Suppressor macrophage (primary cell): ENCODE results near the gene JDP2.

Experiments
- DNase-seq, 4 experiments: peaks; one replicate each; pipeline ENCODE4 v3.0.0-alpha.2; 2020 to 2022

Gene JDP2

DNA sequence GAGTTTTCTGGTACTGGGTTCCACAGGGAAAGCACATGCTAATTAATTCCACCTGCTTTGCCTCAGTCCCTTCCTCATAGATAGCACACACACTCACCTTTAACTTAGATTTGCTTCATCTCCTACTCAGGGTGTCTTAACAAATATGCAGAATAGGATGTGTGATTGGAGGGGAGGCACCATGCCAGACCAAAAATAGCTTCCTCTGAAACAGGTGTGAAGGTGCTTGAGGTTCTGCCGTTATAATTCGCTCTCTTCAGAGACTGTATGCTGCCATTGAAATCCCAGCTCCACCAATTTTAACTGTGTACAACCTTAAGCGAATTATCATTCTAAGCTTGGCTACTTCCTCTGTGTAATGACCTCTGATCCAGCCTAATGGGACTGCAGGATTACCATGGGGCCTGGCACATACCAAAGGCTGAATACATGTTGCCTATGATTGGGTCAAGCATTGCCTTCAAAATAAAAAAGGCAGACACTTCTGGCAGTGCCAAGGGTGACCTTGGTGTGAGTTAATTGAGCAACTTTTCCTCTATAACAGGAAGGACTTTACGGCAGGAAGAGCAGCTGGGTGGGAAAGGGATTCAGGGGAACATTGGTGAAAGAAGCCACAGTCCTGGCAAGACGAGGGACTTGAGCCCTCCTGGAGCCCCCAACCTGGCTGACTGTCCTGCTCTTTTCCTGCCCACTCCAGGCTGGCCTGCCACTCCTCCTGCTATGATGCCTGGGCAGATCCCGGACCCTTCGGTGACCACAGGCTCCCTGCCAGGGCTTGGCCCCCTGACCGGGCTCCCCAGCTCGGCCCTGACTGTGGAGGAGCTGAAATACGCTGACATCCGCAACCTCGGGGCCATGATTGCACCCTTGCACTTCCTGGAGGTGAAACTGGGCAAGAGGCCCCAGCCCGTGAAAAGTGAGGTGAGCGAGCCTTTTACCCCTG, 9.7 kb downstream of the JDP2 start:
- DNase-seq = no peak

DNA sequence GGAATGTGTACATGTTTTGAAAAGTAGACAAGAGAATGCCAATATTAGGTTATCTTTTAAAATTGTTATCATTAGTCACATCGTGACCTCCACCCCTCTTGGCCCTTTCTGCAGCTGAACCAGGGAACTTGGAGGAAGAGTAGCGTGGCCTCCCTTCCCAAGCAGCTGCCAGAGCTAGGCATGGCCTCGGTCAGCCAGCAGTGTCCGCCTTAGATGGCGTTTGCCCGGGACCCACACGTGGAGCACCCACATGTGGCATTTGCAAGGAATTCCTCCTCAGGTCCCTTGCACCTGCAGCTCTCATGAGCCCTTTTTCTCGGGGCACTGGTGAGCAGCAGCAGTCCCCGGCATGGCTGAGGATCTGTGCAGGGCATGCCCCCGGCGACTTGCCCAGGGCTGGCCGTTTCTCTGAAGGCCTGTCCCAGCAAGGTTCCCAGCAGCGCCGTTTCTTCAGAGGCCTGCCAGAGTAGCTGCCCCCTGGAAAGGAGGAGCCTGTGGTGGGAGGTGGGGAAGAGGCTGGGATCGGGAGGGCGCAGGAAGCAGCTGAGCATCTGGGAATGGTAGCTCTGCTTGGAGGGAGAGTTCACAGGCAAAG, 10.8 kb downstream of the JDP2 start:
- DNase-seq = no peak

DNA sequence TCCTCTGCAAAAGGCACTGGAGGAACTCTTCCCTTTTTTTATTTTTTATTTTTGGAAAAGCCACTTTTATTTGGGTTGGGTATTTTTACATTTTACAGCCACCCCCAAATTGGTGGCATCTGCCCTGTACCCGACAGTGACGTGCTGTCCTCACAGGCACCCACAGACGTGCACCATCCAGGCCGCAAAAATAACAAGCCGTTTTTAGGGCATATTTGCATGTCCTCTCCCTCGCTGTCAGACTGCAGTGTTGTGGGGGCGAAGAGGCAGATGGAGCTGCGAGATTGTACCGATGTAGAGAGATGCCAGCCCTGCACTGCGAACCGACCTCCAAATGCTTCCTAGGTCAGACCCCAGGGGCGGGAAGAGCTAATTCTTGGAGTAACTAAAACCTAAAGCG, 12.2 kb downstream of the JDP2 start:
- DNase-seq = no peak

DNA sequence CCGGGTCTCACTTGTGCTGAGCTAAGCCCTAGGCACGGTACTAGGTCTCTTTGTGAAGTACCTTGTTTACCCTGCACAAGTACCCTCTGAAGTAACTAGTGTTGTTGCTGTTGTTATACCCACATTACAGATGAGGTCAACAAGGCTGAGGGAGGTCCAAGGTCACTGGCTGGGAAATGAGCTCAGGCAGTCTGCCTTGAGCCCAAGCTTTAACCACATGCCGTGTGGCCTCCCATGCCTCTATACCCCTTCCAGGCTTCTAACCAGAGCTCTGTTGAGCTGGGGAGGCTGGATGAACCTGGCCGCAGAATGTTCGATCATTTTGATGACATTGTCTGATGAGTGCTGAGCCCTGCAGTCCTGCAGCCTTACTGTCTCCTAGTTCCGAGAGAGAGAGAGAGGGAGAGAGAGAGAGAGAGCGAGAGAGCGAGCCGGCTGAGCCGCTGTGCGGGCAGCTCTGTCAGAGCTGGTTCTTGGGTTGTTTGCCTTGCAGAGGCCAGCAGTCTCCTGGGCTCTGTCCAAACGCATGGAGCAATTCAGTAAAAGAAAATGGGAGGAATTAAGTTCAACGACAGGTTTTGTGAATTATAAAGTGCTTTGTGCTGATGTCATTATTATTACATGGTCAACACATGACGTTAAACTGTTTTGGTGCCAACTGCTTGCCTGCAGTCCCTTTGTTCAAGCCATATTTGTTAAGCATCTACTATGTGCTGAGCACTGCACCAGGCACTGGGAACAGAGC, 13.1 kb downstream of the JDP2 start:
- DNase-seq = no peak

DNA sequence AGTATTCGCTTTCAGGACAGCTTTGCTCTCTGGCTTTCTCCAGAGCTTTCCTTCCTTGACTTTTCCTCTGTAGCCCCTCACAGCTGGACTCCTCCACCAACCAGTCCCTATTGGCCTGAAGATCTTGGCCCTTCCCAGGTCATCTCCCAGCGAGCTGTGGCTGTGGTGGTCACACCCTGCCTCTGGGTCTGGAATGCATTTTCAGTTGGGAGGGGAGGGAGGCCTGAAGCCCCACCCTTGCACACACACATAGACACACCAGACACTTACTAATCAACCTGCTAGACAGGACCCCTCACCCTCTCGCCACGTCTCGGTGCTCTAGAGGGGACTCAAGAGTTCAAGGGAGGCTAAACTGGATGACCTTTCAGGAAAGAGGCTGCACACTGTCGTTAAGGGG, 13.9 kb downstream of the JDP2 start:
- DNase-seq = no peak

DNA sequence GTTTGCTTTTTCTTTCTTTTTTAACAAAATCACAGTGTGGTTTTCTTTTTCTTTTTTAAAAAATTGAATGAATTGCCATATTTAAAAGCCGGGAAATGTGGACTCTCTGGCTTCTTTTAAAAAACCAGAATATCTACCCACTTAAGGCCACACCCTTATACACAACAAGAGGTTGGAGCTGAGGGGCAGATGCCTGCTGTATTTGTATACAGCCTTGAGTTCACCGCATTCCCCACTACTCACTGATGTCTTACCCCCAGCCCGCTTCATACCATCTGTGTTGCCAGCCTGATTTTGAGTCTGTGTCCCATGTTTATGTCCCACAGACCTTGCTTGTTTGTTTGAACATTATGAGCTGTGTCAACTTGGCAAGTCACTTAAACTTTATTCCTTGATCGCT, 14.3 kb downstream of the JDP2 start:
- DNase-seq = no peak

DNA sequence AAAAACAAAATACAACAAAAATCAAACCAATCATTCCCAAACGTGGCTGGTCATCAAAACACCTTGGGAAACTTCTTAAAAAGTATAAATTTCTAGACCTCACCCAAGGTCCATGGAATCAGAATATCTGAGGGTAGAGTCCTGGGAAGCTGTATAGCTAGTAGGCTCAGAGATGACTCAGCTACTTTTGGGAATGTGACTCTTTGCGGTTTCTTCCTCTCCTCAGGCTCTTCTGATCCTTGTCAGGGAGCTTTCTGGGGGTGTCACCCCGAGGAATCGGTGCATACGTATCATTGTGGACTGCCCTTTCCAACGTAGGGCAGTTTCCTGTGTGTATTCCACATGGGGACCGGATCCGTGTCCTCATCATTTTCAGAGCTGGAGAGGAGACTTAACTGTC, 14.8 kb downstream of the JDP2 start:
- peak in 2 of 4 experiments; percentile 31 to 43 for DNase-seq

DNA sequence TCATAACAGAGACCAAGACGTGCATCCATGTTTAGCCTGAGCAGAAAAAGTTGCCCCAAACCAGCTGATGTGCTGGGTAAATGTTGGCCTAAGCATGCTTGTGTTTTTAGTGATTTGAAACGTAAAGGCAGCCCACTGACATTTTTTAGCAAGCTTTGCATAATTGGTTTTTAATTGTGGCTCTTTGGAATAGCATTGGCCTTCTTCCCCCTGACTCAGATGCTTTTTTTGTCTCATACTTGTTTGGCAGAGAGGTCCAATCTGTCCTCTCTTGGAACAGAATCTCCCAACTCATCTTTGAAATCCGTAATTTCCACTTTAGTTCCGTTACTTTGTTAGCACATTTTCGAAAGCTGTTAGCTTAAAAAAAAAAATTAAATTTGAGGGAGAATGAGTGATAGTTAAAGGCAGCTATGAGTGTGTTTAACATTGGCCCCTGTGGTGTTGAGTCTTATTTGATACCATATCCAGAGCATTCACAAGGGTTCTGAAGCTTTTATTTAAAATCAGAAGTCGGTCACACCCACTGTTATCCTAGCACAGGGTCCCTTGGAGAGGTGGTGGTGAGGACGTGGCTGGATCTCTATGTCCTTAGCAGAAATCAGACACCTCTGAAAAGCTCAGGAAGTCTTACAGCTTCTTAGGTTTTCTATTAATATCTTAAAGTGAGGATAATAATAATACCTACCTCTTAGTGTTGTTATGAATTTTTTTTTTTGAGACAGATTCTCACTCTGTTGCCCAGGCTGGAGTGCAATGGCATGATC, 15.6 kb downstream of the JDP2 start:
- DNase-seq = no peak

DNA sequence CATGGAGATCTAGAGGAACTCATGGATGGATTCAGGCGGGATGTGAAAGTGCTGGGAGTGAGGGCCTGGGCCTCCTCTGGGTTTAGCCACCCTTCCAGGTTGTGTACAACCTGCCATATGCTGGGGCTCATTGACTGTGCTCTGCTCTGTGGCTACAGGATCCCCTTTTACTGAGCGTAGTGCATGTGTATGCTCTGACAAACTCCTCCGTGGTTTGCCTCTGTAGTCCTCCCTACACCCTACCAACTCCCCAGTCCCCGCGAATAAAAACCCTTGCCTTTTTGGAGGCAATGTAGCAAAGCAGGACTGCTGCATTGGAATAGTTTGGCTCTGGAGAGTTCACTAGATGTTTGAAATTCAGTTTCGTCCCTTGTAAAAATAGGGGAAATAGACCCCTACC, 17.4 kb downstream of the JDP2 start:
- DNase-seq = no peak

DNA sequence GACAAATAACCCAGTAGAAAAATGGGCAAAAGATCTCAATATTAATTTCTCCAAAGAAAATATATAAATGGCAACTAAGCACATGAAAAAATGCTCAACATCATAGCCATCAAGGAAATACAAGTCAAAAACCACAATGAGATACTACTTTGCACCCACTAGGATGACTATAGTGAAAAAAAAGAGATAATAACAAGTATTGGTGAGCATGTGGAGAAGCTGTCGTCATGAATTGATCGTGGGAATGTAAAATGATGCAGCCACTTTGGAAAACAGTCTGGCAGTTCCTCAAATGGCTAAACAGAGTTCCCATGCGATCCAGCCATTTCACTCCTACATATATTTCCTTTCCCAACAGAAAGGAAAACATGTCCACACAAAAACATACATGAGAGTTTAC, 18.1 kb downstream of the JDP2 start:
- DNase-seq = peak in 3 of 4 experiments; percentile 28 to 63 (median 31)

DNA sequence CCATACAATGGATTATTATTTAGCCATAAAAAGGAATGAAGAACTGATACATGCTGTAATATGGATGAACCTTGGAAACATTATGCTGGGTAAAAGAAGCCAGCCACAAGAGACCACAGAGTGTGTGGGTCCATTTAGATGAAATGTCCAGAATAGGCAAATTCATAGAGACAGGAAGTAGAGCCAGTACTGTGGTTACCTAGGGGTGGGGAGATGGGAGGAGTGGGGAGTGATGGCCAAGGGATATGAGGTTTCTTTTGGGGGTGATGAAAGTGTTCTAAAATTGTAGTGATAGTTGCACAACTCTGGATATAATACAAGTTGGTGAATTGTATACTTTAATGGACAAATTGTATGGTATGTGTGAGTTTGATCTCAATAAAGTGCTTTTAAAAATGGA, 18.6 kb downstream of the JDP2 start:
- DNase-seq = peak in 1 of 4 experiments; percentile 28

DNA sequence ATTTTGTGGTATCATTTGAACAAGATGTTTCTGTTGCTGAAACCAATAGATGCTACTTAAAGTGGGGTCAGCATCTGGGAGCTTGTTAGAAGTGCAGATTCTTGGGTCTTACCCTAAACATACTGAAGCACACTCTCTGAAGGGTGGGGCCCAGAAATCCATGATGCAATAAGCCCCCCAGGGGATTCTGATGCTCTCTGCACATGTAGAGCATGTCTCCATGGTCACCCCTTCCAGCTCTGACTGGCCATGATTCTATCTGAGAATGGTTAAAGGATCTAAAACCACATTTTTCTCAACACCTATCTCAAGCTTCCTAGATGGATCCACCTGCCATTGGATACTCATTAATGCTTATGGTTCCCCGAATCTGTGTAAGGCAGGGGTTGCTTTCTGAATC, 20.4 kb downstream of the JDP2 start:
- DNase-seq = no peak

DNA sequence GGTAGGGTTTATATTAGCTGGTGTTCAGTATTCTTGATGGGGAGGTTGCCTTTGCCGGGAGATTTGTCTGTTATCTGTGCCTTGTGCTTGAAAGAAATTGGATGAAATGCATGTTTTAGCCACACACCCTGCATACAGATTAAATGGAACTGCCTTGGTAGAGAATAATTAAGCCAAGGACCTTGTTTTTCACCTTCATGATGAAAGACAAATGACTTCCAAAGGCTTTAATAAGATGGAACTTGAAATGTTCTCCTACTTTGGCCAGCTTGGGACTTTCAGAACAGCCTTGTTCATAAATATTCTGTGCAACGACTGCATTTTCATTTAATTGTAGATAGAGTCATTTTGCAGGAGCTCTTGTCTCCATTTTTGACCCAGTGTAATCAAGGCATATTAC, 21.2 kb downstream of the JDP2 start:
- DNase-seq = no peak

DNA sequence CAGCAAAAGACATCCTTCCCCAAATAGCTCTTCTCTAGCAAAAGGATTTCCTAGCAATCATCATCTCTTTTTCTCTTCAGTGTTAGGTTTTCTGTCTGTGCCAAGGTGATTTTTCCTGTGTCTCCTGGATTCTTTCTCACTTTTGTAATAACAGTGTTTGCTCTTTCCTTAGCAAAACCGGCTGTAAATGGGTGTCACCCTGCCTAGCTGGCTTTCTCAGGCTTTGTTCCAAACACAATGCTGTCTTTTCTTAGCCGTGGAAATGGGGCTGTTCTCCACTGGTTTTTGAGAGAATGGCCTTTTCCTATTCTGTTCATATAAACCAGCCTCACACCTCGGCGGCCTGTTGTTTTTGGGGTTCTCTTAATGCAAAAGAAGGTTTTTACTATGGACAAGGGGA, 21.9 kb downstream of the JDP2 start:
- no peak for DNase-seq

DNA sequence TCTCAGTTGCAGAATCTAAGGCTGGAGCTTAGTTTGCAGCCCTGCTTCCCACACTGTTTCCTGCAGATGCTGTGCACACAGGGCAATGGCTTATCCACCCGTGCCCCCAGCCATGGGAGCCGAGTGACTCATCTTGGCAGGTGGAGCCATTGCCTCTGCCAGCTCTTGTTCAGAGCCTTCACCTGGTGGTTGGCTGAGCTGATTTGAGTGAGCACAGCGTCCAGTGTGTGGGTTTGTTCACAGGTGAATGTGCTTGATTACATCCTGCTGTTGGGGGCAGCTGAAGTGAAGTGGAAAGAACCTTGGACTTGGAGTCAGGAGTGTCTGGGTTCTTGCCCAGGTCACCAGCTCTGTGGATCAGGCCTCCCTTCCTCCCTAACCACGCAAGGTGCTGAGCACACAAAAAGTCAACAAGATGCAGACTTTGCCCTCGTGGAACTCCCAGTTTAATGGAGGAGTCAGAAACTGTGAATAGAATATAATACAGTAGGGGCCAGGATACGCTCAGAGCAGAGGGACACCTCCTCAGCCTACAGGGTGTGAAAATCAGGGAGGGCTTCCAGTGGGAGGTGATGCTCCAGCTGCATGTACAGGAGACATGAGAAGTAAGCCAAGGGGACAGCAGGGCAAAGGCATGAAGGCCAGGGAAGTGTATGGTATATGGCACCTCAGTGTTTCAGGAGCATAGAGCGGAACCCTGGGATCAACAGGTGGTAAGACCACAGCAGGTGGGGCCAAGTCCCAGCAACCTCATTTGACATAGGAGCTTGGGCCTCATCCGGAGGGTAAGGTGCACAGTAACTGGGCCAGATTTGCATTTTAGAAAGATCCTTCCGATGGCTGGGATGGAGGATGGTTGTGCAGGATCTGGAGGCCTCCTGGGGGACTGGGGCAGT, 22.8 kb downstream of the JDP2 start:
- DNase-seq = no peak

DNA sequence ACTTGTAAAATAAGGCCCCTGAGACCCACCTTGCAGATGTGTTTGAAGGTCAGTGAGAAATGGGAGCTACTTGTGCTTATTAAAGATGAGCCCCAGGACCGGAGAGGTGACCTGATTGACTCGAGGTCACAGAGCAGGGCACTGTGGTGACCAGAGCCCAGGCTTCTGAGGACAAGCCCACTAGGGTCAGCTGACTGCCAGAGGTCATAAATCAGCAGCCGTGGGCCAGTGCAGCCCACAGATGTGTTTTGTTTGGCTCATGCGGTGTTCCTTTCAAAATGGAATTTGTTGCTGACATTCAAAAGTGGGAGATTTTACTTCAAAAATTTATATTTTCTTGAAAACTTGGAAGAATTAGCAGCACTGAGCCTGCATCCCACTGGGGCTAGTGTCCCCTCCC, 24.5 kb downstream of the JDP2 start:
- peak in 3 of 4 experiments; percentile 25 to 34 (median 25) for DNase-seq

DNA sequence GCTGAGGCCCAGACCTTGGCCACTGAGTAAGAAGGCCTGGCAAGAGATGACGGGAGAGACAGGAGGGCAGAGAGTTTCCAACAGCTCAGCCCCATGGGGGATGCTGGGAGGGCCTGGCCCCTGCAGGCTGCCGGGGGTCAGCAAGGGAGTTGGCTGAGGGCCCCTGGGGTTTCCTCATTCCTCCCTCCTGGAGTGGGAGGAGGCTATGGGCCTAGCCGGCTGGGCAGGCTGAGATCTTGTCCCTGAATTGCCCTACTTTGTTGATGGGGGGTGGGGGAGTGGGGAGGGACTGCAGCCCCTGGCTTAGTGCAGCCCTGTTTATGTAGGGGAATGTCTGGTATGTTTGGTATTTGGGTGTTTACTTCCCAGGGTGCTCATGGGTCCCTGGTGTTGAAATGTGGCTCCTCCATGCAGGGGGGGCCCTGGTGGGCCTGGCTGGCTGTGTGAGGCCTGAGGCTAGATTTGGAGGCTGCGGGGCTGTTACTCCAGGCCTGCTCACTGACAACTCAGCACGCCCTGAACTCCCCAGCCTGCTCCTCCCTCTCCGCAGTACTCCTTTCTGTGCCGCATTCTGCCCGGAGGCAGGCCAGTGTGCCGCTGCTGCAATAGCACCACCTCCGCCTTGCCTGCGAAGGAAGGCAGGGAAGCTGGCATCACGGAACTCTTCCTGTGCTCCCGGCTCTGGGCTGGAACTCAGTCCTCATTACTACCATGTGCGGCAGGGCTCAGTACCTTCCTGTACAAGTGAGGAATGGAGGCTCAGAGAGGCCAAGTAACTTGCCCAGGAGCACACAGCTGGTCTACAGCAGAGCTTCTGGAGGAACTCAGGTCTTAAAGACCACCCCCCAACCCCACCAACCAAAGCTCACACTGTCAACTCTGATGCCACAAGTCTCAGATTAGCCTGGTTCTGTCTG, 25.3 kb downstream of the JDP2 start:
- DNase-seq = peak in 1 of 4 experiments; percentile 27

DNA sequence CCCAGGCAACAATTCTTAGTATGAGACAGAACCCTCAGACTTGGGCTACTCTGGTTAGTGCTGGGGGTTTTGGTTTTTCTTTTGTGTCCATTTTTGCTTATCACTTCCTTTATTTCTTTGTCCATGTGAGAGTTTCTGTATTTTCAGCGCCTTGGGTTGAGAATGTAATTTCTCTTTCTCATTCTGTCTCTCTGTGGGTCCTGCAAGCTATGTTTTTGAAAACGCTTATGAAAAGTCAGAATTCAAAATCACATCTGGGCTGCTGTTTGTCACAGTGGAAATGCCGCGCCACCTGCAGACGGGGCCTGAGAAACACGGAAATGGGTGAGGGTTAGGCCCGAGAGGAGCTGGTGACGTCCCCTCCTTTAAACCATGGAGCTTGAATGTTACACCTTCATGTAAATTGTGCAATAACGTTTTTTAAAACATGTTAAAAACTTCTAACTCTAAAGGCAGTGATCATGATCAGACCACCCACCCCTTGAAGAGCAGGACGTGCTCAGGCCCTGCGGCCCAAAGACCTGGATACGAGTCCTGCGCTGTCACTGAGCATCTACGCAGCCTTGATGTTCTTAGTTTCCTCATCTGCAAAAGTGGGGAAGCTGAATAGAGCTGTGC, 26.1 kb downstream of the JDP2 start:
- peak in 3 of 4 experiments; percentile 12 to 64 (median 58) for DNase-seq

DNA sequence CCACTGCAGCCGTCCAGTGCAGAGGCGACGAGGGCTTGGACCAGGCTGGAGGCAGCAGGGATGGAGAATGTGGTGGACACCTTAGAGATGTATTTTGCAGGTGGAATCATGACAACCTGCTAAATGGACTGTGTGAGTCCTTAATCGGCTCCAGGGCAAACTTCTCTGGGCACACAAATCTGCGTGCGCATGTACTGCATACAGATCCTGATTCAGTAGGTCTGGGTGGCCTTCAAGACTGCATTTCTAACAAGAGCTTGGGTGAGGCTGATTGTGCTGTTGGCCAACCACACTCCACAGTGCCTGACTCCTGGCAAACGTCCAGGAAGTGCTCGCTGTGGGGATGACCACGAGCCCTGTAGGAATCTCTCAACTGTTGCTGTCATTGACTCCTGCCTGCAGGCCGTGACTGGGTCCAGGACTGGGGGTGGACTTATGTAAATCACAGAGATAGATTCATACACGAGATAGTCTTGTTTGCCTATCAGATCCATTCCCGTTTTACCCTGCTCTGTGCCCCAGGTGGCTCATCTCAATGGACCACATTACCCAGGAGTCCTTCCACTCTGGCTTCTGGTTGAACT, 27.2 kb downstream of the JDP2 start:
- DNase-seq = peak; percentile 45 to 60 (median 57)
